HG03460 (cell line): ENCODE measurements around the gene ADAP1.
"Not testable (repeated sequence)": the region's sequence is repeated elsewhere in the genome, so short reads cannot be mapped to it uniquely, and the experiment has no call there.

Experiments used
- ATAC-seq: cut with Tn5 transposase; IDR thresholded peaks from one replicate; pipeline ENCODE4 v1.9.1; 2021; ENCODE audit not compliant: unreplicated experiment

The ADAP1 gene

DNA sequence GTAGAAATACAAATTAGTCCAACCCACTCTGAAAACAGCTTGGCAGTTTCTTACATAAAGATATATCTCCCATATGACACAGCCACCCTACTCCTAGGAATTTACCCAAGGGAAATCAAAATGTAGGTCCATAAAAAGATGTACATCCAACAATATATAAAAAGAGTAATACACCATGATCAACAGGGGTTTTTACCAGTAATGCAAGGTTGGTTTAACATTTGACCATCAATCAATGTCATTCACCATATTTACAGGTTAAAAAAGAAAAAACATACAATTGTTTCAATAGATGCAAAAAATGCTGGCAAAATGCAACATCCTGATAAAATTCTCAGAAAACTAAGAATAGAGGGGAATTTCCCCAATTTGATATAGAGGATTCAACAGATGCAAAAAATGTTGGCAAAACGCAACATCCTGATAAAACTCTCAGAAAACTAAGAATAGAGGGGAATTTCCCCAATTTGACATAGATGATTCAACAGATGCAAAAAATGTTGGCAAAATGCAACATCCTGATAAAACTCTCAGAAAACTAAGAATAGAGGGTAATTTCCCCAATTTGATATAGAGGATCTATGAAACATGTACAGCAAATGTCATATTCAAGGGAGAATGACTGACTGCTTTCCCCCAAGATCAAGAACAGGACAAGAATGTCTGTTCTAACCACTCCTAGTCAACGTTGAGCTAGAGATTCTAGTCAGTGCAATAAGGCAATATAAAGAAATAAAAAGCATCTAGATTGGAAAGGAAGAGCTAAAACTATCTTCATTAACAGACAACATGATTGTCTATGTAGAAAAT lies 13.7 kb downstream of the ADAP1 start:
- no peak for ATAC-seq

DNA sequence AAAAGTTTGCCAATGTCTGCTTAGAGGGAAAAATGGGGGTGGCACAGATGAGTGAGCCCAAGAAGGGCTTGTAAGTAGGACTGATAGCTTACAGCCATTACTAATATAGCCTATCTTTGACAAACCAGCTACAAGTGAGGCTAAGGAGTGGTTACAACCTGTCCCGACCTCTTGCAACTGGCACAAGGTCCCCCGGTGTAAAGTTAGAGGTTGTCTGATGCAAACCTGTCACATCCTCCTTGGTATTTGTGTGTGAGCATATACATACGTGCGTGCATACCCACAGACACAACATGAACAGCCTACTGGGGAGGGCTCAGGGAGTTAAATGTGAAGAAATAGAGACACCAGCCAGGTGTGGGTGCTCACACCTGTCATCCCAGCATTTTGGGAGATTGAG lies 14.6 kb downstream of the ADAP1 start:
- ATAC-seq: no peak

DNA sequence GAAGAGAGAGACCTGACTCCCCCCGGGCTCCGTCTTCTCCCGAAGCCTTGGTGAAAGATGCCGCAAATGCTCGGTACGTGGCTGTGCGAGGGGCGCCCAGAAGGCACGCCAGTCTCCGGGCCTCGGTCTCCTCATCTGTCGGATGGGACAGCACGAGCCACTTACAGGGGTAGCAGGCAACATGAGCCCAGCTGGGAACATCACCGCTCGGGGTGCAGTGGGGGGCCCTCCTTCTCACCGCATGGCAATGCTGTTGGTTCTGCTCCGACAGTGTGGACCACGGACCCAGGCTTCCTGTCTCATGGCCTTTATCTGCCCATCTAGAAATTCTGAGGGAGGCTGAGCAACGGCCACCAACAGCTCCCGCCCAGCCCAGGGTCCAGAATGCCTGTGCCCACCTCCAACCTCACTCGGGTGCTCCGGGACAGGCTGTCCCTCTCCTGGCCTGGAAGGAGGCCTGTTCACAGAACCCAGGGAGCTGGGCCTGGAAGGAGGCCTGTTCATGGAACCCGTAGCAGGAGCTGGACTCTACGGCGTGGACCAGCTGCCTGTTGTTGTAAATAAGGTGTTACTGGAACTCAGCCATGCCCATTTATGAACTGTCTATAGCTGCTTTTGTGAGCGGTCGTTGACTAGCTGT lies 15.8 kb downstream of the ADAP1 start:
- ATAC-seq: no peak

DNA sequence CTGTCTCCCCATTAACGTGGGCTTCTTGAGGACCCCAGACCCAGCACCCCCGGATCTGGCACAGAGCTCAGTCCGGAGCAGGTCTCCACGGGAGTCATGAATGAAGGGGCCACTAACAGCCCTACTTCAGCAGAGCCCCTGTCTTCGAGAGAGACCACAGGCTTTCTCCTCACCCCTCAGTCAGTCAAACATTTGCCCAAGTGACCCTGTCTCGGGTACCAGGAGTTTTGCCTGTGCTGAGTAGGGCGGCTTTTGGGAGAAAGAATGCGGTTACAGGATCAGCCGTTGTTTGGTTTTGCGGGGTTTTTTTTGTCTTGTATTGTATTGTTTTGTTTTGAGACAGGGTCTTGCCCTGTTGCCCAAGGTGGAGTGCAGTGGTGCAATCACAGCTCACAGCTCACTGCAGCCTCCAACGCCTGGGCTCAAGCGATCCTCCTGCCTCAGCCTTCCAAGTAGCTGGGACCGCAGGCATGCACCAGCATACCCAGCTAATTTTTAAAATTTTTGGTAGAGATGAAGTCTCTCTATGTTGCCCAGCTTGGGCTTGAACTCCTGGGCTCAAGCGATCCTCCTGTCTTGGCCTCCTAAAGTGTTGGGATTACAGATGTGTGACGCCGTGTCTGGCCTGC lies 16.5 kb downstream of the ADAP1 start:
- no peak for ATAC-seq

DNA sequence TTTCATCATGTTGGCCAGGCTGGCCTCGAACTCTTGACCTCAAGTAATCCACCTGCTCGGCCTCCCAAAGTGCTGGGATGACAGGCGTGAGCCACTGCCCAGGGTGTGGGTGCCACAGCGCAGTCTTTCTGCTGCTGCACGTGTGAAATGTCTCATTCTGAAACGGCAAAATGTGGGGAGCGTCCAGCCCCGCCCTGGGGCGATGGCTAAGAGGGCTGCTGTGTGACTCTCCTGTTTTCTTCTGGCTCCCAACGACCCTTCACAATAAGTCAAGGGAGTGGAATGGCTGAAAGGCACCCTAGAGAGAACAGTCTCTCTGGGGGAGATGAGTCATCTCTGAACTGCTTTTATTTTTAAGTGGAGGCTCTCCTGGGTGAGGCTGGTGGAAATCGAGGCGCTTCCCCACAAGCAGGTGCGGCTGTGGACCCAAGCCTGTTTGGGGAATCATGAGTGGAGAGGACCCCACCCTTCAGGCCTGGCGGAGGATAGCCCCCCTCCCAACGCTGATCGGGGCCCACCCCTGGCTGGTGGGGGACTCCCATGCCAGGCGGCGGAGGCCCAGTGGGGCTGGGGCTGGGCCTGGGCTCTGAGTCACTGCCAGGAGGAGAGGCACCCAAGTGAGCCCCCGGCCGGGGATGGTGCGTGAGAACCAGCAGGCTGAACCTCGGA lies 18.0 kb downstream of the ADAP1 start:
- peak; percentile 78 for ATAC-seq

DNA sequence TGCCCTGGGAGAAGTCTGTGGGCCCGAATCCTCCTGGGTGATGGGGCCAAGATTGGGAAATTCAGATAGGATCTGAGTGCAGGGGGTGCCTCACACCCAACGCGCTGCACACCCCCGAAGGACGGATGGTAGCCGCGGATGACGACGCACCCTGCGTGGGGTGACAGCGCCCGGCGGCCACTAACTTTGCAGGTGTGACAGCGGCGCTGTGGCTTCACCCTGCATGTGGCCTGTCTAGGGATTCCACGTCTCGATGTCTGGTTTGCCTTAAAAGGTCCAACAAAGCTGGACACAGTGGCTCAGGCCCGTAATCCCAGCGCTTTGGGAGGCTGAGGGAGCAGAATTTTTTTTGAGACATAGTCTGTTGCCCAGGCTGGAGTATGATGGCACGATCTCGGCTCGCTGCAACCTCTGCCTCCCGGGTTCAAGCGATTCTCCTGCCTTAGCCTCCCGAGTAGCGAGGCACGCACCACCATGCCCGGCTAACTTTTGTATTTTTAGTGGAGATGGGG lies 18.6 kb downstream of the ADAP1 start:
- ATAC-seq: no peak

DNA sequence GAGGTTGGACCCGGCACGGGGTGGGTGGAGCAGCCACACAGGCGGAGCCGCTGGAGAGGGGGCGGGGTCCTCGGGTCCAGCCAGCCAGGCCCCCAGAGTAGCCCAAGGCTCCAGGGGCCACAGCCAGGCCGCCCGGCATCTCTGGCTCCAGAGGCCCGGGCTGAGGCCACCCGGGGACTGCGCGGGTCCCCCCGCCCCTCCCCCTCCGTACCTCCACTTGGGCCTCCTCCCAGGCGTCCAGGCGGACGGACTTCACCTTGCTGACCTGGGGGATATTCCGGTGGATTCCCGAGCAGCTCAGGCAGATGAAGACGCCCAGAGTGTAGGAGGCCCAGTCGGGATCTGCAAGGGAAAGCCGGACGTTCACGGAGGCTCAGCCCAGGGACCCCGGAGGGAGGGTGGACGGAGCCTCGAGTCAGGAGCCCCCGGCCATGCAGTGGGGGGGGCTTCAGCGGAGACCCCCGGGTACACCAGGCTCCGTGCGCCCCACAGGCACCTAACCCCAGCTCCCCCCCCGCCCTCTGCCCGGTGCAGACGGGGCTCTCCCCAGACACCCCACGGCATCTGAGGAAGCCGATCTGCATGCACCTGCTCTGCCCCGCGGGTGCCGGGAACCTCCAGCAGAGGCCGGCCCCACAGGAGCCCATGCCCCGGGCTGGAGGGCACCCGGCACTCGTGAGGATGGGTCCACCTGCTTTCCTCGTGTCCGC lies 19.2 kb downstream of the ADAP1 start:
- ATAC-seq: no peak

DNA sequence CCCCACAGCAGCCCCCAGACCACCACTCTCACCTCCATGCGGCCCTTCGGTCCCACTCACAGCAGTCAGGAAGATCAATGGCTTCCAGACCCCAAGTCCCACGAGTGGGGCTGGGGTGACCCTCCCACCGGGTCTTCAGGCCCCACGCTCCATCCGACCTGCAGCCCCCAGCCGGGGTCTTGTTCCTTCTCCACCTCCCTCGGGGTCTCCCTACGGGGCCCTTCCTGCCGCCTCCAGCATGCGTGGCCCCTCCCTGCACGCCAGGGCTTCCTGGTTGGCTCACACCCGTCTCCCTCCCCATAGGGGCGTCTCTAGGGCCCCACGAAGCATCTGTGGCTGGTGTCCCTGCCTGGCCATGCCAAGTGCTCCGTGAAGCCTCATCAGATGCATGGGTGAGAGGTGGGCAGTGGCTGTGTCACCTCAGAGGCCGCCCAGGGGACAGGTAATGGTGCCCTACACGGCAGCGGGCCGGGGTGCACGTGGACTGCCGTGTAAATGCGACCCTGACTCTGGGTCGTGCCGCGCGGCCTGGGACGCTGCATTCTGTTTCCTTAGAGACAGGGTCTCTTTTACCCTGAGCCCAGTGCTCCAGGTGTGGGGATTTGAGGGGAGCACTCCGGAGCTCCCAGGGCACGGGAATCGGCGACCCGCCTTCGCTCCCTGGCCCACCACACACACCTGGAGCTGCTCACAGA lies 19.9 kb downstream of the ADAP1 start:
- no peak for ATAC-seq

DNA sequence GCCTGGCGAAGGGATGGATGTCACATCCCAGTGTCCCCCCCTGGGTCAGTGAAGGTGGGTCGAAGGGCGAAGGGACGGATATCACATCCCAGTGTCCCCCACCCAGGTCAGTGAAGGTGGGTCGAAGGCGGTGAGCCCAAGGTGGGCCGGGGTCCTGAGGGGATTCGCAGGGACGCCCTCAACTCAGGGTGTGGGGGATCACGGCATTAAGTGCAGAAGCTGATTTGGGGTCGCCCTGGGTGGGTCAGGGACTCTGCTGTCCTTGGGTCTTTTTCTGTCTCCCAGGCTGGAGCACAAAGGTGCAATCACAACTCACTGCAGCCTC lies 21.9 kb downstream of the ADAP1 start:
- no peak for ATAC-seq

DNA sequence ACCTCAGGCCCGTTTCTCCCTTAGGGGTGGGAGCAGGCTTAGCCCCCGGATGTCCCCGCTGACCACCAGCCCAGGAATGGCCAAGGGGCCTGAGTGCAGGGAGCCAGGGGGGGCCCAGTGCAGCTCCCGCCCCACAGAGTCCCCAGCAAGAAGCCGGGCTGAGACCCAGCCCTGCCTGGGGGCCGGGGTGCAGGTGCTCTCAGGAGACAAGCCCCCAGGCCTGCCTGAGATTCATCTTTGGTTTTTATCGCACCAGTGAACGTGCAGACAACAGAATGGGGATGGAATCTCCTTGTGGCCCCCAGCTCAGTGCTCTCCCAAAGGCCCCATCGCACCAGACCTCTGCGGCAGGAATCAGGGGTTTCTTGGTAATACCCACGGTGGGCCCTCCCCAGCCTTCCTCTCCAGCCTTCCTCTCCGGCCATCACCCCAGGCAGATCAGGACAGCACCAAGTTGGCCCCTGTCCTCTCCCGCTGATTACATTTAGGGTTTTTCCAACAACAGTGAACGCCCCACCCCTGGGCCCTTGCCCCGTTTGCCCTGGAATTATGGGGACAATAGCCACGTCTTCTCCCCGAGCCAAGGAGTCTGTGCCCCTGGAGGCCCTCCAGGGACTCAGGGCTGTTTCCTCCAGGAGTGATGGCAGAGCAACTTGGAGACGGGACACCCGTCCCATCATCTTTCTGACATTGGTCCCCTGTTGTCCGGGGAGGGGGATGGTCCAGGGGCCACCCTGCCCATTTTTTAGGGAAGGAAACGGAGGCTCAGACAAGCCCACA lies 22.4 kb downstream of the ADAP1 start:
- ATAC-seq: no peak

DNA sequence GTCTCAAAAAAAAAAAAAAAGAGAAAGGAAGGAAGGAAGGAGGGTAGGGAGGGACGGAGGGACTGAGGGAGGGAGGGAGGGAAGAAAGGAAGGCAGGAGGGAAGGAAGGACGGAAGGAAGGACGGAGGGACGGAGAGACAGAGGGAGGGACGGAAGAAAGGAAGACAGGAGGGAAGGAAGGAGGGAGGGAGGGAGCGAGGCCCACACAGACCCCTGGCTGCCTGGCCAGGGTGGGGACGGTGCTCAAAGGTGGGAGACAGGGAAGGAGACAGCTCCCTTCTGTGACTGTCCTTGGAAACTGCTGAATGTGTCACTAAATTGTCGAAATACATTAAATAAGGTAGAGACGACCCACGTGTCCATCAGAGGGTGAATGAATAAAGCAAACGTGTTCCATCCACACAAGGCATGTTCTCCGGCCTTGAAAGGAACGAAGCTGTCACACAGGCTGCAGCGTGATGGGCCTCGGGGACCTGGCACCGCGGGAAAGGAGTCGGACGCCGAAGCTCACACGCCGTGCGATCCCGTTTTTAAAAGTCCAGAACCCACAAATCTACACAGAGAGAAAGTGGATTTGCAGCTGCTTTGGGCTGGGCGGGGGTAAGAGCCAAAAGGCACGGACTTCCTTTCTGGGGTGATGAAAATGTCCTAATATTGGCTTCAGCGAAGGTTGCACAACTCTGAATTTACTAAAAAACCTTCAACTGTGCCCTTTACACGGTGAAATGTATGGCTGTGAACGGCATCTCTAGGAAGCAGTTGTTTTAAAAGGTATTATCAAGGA lies 23.3 kb downstream of the ADAP1 start:
- no peak for ATAC-seq

DNA sequence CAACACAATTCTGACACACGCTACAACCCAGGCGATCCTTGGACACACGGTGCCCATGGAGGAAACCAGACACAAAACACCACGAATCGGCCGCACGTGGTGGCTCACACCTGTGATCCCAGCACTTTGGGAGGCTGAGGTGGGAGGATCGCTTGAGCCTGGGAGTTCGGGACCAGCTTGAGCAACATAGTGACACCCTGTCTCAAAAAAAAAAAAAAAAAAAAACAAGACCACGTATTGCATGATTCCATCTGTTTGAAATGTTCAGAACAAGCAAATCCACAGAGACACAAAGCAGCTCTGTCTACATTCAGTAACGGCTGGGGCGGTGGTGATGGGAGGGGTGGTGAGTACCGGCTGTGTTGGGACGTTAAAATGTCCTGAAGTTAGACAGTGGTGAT lies 25.2 kb downstream of the ADAP1 start:
- no peak for ATAC-seq

DNA sequence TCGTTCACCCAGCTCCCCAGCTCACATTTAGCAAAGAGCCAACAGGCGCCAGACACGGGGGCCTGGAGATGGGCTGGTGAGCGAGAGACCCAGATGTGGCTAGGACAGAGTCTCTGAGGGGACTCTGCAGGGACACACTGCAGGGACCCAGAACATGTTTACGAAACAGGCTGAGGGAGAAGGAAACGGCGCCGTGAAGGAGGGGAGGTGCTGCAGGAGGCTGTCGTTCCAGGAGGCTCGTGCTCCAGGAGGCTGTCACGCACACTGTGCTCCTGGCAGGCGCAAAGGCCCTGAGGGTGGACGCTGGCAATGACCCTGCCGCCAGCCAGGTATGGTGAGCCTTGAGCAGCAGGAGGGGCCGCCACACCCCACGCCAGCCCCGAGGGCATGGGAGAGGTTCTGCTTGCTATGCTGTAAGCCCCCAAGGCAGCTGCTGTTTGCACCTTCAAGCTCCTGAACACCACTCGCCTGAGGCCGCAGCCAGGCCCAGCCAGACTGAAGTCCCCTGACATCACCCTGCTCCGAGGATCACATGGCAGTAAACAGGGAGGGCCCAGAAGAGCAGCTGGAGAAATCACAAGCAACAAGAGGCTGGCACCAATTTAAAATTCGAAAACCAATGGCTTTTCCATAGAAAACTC lies 27.3 kb downstream of the ADAP1 start:
- ATAC-seq: no peak

DNA sequence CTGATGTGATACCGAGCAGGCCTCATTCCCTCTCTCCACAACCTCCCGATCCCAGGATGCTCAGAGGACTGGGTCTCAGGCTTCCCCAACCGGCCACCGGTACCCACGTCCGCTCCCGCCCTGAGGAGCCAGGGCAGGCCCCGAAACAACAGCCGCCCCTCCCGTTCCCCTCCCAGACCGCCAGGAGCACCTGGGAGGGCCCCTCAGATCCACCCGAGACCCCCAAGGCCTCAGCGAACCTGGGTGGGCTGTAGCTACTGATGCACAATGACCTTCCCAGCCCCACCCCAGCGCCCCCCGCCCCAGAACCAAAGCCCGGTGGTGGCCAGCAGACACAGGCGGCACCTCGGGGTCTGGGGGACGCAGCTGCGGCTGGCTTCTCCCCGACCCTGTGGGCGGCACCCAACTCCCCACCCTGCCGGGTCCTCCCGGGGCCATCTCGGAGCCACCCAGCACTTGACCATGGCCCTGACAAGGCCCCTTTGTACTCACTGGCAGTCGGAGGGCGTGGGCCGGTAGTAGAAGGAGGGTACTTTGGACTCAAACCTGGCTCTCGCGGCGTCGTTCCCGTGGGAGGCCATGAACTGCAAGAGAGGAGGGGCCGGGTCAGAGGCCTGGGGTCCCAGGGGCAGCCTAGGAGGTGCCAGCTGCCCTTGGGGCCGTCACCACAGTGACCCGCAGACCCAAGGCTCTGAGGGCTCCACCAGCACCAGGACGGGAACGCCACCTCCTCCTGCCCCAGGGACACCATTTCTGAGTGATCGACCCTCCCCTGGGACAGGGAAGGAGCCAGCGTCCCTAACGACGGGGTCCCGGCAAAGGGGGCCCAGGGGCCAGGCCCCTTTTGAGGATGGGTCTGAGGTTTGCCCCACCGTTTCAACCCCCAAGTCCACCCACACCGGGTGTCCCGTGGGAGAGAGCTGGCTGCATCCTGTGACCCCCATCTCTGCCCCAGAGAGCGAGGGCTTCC lies 28.1 kb downstream of the ADAP1 start:
- ATAC-seq: no peak

DNA sequence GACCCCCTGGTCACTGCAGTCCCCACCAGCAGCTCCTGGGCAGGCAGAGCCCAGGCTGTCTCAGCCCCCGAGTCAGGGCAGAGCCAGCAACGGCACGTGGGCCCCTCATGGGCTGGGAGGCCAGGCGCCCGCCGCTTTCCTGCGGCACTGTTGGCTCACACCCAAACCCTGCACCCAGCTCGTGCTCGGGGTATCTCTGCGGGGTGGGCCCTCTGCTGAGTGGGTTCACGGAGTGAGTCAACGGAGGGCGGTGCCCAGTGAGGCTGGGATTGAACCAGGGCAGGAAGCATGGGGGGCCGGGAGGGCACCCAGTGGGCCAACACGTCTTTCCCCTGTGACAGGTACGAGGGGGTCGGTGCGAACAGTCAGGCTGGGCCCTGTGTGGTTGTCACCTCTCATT lies 28.9 kb downstream of the ADAP1 start:
- ATAC-seq: no peak

DNA sequence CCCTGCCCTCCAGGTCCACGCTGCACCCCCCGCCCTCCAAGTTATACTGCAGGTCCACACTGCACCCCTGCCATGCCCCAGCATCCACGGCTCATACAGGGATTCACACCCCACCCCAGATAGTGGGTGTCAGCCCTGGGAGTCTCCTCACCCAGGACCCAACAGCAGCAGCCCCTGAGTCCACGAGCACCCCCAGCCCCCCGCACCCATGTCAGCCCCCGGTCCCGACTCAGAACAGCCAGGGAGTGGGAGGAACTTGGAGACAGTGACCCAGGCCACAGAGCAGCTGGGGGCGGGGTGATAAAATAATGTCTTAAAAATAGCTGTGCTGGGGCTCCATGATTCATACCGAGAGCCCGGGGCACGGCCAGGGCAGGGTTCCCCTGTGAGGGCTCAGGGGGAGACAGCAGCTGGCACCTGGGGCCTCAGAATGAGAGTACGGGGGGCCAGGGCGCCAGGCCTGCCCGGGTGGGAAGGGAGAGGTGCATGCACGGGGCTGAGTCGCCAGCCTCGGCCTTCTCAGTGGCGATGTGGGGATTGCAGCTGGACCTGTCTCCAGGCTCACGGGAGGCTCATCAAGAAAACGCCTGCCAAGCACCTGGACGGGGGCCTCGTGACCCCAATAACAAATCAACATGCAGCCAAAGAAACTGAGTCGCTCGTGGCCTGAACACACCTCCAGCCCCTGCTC lies 29.8 kb downstream of the ADAP1 start:
- ATAC-seq: peak; percentile 49

DNA sequence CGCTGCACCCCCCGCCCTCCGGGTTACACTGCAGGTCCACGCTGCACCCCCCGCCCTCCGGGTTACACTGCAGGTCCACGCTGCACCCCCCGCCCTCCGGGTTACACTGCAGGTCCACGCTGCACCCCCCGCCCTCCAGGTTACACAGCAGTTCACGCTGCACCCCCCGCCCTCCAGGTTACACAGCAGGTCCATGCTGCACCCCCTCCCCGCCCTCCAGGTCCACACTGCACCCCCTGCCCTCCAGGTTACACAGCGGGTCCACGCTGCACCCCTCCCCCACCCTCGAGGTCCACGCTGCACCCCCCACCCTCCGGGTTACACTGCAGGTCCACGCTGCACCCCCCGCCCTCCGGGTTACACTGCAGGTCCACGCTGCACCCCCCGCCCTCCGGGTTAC lies 30.4 kb downstream of the ADAP1 start:
- not testable (repeated sequence) for ATAC-seq
